Fibroblast of skin of scalp (primary cell): Measurements from ENCODE around the gene VCL.
"Not testable (repeated sequence)": the region's sequence is repeated elsewhere in the genome, so short reads cannot be mapped to it uniquely, and the experiment has no call there.

ENCODE experiments used
- DNase-seq: peaks from one replicate; pipeline ENCODE4 v3.0.0-alpha.2; 2013

VCL gene

DNA sequence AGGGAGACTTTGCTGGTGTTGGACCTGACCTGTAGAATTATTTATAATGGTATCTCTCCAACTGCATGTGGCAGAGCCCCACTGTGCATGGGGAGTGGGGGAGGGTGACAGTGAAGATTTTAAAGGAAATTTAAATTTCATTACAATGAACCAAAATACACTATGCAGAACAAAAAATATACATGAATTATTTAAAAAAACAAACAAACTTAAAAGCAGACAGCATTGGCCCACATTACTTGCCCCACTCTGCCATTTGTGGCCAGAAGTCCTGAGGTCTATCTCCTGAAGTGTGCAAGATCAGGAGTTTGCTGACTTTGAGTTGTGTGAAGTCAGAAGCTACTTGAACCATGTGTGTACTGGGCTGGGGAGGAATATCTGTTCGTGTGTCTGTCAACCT, 112.2 kb downstream of the VCL start:
- no peak for DNase-seq

DNA sequence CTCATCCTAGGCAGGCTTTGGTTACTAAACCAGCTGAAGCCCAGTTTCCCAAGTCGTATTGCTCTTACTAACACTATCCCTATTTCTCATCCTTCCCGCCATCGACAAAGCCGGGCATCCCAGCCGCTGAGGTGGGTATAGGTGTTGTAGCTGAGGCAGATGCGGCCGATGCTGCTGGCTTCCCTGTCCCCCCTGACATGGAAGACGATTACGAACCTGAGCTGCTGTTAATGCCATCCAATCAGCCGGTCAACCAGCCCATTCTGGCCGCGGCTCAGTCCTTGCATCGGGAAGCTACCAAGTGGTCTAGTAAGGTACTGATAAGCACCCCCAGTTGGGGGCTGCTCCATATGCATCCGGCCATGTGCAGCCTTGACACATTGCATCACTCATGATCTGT, 113.9 kb downstream of the VCL start:
- DNase-seq: no peak

DNA sequence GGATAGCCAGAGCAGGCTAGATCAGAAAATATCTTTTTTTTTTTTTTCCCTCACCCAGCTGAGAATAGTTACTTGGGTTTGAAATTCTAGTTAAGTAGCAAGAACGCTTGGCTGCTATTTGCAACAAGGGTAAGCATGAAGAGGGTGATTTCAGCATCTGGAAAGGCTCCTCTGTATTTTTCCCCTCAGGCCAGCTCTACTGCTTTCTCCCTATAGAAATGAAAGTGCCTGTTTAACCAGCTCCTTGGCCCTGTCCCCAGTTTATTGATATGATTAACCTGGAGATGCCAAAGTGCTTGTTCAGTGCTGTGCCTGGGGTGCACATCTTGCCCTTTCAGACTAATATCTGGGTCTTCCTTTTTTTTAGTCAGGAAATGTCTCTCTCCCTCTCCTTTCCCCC, 115.6 kb downstream of the VCL start:
- DNase-seq: no peak

DNA sequence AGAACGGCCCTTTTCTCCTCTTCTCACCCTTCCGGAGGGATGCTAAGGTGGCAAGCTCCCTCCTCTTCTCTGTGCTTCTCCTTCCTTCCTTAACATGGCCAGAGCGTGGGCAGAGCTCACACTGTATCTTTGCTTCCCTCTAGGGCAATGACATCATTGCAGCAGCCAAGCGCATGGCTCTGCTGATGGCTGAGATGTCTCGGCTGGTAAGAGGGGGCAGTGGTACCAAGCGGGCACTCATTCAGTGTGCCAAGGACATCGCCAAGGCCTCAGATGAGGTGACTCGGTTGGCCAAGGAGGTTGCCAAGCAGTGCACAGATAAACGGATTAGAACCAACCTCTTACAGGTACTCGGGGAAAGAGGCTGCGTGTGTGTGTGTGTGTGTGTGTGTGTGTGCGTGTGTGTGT, 116.1 kb downstream of the VCL start:
- no peak for DNase-seq

DNA sequence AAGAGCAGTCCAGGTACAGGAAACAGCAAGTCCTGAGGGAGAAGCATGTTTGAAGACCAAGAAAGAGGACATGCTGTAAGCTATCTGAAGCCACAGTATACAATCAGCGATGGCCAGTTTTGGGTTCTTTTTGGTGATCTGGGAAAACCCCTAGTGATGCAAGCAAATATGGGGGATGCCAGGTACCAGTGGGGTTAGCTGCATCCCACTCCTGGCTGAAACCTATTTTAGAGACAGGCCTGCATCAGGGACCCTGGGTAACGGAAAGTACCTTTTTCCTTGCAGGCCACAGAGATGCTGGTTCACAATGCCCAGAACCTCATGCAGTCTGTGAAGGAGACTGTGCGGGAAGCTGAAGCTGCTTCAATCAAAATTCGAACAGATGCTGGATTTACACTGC, 119.8 kb downstream of the VCL start:
- no peak for DNase-seq

GRCh38 chr10:74118804-74119203, 120.9 kb downstream of the VCL start:
- no peak for DNase-seq

- no peak for DNase-seq
Observed at GRCh38 chr10:74120911-74121310, 123.0 kb downstream of the VCL start.

- DNase-seq: no peak
Observed at GRCh38 chr10:74121368-74121767, 123.5 kb downstream of the VCL start.

GRCh38 chr10:74122060-74122459, 124.1 kb downstream of the VCL start:
- no peak for DNase-seq

DNA sequence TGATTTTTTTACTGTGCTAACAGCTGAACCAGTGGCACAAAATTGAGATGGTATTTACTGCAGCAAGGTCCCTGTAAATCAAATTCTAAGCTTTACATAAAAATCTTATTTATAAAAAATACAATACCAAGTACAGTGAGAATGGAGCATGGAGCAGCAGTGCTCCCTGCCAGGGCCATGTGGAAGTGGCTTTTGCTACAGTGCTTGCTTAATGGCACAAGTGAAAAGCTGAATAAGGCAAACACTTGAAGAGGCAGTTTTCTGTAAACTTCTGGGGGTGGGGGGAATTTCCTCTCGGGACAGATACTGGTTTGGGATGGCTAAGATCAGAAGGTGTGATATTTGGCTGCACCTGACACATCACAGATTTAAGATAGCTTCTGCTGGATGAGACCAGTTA, 125.2 kb downstream of the VCL start:
- DNase-seq: no peak

DNA sequence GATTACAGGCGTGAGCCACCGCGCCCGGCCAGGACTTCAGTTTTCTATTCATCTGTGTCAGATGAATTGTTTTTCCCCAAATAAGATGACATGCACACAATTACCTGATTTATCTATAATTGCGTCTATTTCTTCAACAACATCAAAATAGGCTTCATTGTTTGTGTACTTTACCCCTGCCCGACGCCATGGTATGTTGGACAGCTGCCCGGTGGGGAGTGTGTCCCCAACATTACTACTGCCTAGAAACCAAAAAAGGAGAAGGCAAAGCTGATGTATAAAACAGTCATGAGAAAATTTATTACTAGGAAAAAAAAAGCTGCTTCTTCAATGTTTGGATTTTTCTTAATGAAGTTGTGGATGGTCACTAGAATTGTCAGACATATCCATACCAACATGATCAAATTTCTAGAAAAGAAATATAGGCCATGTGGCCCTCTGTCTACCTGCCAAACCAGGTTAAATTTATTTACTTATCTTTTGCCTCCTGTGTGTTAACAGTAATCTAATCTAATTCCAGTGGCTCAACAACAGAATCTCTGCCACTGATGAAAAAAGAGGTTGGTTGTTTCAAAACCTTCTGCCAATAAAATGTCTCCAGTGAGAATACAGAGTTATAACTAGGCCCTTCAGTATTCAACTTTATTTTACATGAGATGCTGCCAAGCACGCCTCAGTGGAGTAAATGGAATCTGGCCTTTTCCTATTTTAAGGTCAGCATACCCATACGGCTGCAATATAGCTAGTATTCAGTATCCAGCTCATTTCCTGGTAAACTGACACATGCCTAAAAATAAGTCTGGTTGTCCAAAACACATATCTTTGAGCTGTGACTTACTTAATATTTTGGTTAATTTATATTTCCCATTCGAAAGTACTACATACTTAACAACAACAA, 136.3 kb downstream of the VCL start:
- no peak for DNase-seq

GRCh38 chr10:74135452-74135851, 137.5 kb downstream of the VCL start:
- no peak for DNase-seq

DNA sequence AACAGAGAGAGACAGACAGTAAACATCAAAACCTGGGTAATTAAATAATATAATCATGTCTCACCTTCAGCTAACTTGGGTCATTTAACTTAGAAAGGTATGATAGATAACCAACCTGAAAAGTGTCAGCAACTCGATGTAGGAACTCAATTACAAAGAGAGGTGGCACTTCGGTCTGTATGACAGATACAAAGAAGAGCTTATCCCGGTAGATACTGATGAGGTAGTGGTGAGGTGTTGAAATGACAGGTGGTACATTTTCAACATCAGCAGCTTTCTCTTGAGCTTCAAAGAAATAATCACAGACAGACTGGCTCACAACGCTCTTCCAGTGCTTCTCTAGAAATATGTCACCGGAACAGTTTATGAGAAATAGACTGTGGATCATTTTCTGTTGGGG, 140.1 kb downstream of the VCL start:
- DNase-seq: no peak

DNA sequence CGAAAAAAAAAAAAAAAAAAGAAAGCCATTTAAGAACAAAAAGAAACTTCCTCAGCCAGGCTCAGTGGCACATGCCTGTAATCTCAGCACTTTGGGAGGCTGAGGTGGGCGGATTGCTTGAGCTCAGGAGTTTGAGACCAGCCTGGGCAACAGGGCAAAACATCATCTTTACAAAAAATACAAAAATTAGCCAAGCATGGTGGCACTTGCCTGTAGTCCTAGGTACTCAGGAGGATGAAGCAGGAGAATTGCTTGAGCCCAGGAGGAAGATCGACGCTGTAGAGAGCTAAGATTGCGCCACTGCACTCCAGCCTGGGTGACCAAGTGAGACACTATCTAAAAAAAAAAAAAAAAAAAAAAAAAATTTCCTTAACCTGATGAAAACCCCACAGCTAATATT, 140.7 kb downstream of the VCL start:
- not testable (repeated sequence) for DNase-seq

DNA sequence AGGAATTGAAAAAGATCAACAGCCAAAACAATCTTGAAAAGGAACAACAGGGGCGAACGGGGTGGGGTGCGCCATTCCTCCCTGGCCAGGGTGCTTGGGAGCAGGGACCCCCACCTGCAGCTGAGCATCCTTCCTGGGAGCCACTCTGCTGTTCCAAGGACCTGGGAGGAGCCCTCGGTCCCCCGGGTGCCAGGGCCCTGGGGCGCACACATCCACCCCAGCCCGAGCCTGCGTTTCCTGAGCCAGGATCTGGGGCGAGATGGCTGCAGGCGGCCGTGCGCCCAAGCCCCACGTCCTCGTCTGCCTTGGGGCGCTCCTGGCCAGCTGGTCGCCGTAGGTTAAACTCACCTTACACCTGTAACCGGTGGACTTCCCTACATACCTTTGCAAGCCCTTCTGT, 142.1 kb downstream of the VCL start:
- no peak for DNase-seq

- no peak for DNase-seq
Observed at GRCh38 chr10:74140553-74140952, 142.6 kb downstream of the VCL start.

GRCh38 chr10:74145133-74145532, 147.2 kb downstream of the VCL start:
- DNase-seq: peak; percentile 82

- not testable (repeated sequence) for DNase-seq
Observed at GRCh38 chr10:74146980-74147379, 149.1 kb downstream of the VCL start.

DNA sequence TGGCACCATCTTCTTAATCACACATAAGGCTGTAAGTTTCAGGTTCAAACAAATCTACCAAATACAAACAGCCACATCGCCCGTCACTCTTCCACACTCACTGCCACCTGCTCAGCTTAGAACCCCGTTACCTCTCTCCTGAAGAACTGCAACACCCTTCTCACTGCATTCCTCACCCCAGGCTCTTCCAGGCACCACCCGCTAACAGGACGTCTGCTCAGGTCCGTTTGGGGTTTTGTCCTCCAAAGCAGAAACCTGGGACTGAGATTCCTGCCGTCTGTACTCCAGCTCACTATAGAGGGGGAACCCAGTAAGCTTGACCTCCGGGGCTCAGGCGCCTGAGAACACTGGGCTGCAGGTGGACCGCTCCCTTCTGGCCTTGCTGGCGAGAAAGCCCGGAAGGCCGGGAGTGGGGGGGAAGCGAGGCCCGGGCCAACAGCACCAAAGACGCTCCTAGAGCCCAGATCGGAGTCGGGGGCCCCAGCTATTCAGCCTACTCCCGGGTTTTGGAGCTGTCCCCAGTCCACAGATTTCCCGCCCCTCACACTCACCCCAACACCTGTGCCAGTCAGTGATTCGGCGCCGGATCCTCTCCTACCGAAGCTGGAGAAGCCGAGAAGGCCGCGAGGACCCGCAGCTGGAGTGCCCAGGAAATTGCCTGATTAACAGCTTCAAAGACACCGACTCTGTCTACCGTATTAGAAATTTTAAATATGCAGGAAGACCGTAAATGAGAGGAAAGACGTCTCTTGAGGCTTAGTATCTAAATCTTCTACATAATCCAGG, 152.5 kb downstream of the VCL start, which contains the start of gene AP3M1:
AP3M1 (minus strand) TSS at position 625 of the 786 bp plus-strand sequence. CDS start 12,449 bp downstream, outside the sequence.
- no peak for DNase-seq

DNA sequence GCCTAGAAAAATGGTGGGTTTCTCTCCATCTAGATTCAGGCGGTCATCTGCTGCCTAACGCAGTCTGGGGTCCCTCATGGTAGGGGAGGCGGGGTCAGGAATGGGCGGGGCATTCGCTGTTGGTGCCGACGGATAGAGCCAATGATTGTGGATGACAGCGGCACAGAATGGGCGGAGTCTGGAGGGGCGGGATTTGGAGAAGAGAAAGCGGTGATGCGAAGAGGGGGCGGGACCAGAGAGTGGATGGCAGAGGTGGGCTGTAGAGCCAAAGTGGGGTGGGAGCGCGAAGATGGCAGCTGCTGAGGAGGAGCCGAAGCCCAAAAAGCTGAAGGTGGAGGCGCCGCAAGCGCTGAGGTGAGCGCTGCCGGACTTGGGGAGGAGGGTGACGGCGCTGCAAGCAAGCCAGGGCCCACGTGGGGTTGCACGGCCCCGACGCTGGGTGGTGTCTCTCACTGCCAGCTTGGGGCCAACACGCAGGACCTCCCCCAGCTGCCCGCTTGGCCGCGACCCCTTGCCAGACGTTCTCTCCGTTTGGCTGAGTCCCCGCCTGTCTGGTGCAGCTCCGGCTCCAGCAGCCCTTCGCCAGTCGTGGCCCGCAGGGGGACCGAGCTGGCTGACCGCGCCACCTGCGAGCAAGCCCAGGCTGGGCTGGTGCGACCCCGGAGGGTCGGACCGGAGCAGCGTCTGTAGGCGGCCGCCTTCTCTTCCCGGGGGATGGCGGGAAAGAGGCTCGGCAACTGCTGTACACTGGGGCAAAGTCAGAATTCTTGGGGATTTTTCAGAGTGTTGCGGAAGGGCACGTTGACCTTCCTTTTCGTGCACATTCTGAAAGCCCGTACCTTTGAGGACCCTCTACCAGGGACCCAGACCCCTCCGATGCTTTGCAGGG, 153.3 kb downstream of the VCL start, which contains the start of gene ADK:
ADK (plus strand) TSS at position 232 of the 889 bp plus-strand sequence; CDS start at position 290, 58 bp downstream.
- peak; percentile 98 for DNase-seq

- DNase-seq: no peak
Observed at GRCh38 chr10:74151879-74152722, 154.2 kb downstream of the VCL start.

DNA sequence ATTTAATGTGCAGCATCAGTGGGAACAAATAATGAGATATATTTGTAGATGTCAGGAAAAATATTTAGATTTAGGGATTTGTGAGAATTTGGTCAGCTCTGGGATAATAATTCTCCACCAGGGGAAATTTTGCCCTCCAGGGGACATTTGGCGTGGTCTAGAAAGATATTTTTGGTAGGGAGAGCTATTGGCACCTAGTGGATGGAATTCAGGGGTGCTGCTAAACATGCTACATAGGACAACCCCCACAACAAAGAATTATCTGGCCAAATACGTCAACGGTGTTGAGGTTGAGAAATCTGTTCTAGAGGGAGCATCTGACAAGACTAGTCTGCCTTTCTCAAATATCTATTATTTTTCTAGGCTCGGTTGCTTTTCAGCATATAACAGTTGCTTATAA, 155.2 kb downstream of the VCL start:
- peak; percentile 65 for DNase-seq
